IPS-NIHi11 (cell line): ENCODE data around the gene RNGTT.
"Not testable (repeated sequence)": the region's sequence is repeated elsewhere in the genome, so short reads cannot be mapped to it uniquely, and the experiment has no call there.

Experiments
- DNase-seq: peaks from one replicate; pipeline ENCODE4 v3.0.0; 2012; ENCODE audit warnings: mixed read lengths, low spot score

Gene RNGTT

DNA sequence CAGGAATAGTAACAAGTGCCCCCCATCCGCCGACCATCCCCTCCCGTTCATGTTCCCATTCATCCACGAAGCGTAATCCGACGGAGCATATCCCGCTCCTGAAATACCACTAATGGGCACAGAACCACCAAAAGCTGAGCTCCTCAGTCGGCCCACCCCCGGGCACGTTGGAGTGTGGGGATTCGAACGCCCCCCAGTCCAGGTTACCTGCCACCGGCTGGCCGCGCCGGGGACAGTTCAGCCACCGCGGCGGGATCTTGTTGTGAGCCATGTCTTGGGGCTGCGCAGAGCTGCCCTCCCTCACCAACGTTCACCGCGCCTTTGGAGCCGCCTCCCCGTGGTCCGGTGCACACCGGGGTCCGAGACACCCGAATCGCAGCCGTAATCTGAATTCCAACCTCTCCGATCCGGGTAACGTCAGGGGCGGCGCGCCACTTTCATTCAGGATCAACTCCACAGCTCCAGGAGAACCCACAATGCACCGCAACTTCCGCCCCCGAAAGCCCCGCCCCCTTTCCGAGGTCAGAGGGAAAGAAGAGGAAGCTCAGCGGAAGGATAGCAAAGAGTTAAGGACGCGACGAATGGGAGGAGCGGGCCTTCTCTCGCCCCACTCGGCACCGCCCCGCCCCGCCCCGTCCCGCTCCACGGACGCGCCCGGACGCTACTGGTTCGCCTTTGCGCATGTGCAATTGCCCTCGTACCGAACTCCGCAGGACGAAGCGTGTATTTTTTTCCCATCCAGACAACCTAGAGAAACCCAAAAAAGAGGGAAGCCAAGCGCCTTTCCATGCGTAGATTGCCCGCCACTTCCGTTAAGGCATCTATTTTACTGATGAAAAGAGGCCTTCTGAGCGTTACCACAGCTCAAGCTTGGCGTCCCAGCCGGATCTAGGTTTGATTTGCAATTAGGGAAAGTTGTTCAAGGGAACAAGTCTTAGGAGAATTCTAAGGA is at the start of gene RNGTT:
RNGTT (minus strand) TSS at position 480 of the 952 bp plus-strand sequence; CDS start at position 271, 209 bp downstream.
- DNase-seq: peak; percentile 99

GRCh38 chr6:89011436-89011835 is 48.0 kb upstream of the RNGTT start:
- DNase-seq: no peak

GRCh38 chr6:89010825-89011224 is 47.4 kb upstream of the RNGTT start:
- no peak for DNase-seq

DNA sequence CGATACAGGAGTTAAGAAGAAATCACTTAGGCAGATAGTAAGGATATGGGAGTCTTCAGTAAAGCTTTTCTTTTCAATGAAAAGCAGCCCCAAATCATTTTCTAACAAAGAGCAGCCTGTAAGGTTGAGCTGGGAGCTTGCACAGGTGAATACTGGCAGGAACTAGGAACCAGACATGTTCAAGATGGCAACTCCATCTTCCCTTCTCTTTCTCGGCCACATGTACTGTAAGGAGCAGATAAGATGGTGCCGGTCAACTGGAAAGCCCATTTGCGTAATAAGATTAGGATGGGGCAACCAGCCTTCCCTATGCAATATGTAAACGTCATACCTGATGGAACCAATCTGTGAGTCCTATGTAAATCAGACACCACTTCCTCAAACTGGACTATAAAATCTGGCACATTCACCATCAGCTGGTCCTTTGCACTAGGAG is 46.2 kb upstream of the RNGTT start:
- no peak for DNase-seq

DNA sequence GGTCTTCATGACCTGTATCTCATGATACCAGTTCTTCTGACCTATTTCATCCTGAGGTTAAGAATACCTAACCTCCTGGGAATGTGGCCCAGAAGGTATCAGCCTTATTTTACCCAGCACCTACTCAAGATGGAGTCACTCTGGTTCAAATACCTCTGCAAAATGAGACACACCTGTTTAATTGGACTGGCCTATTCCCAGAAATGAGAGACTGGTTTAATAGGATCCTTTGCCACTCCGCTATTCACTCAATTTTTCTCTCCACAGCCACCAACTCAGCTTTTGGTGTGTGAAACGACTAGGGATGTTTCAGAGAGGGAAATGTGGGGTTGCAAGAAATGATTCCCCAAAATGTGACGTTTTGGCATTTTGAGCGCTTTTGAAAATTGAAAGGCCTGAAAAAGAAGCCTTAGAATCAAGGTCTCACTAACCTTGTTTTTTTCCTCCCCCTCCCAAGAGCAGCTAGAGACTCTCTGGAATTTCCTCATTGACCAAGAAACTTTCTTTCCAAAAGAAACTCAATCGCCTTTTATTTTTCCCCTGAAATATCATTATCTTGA is 45.5 kb upstream of the RNGTT start:
- DNase-seq: no peak

DNA sequence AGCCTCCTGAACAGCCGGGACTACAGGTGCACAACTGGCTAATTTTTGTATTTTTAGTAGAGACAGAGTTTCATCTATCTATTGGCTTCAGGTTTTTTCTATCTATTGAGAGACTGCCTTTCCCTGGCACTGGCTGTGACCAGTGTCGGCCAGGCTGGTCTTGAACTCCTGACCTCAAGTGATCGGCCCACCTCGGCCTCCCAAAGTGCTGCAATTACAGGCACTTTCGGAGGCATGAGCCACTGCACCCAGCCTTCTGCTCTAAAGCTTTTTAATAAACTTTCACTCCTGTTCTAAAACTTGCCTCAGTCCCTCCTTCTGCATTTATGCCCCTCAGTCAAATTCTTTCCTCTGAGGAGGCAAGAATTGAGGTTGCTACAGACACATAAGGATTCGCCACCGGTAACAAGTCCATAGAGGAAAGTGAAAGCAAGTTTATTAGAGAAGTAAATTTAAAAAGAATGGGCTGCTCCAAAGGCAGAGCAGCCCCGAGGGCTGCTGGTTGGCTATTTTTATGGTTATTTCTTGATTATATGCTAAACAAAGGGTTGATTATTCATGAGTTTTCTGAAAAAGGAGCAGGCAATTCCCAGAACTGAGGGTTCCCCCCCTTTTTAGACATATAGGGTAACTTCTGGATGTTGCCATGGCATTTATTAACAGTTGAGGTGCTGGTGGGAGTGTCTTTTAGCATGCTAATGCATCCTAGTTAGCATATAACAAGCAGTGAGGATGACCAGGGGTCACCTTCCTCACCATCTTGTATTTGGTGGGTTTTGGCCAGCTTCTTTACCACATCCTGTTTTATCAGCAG is 44.8 kb upstream of the RNGTT start:
- no peak for DNase-seq

GRCh38 chr6:89007209-89008000 is 44.0 kb upstream of the RNGTT start:
- DNase-seq: no peak

GRCh38 chr6:89002523-89002922 is 39.1 kb upstream of the RNGTT start:
- DNase-seq: no peak

- DNase-seq: no peak
These were observed 33.9 kb upstream of the RNGTT start for GRCh38 chr6:88997327-88997726.

DNA sequence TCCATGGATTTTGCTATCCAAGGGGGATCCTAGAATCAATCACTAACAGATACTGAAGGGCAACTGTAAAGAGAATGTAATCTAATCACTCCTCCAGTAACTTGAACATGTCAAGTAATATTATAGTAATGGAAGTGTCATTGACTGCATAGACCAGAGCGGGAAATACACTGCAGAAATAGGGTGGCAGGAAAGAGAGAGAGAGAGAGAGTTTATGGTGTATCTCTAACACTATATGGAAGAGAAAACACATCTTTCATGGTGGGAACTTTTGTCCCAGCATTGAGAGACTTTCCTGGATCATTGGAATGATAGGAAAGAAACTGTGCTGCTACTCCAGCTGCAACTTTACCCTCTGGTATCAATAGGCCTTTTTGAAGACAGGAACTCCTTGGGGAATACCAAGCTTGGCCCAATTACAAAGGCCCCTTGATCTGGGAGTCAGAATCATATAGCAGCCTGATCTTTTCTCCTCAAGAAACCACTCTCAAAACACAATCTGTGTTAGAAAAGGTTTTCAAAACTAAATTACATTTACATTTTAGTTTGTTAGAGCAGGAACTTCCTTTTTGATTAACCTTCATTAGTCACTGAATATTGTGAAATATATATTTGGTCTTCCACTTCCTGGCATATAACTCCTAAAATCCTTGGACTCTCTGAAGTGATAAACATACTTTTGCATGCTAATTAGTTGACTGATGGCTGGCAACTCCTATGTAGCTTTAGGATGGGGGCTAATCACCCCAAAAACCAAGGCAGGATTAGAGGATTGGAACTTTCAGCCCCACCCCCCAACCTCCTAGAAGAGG is 29.5 kb upstream of the RNGTT start:
- no peak for DNase-seq

GRCh38 chr6:88989215-88989614 is 25.8 kb upstream of the RNGTT start:
- peak; percentile 10 for DNase-seq

DNA sequence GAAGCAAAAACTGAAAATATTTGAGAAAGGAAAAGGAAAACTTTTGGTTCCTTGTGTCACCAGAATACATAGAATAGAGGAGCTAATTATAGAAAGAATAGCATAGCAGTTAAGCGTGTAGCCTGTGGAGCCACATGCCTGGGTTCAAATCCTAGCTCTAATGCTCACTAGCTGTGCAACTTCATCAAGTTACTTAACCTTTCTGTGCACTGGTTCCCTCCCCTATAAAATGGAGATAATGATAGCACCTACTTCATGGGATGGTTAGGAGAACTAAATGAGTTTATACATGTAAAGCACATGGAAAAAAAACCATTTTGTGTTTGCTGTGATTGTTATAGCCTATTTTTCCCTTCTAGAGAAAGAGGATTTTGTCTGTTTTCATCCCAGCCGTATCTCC is 24.5 kb upstream of the RNGTT start:
- no peak for DNase-seq

- no peak for DNase-seq
These were observed 22.5 kb upstream of the RNGTT start for GRCh38 chr6:88985901-88986300.

- no peak for DNase-seq
These were observed 21.2 kb upstream of the RNGTT start for GRCh38 chr6:88984606-88985005.

DNA sequence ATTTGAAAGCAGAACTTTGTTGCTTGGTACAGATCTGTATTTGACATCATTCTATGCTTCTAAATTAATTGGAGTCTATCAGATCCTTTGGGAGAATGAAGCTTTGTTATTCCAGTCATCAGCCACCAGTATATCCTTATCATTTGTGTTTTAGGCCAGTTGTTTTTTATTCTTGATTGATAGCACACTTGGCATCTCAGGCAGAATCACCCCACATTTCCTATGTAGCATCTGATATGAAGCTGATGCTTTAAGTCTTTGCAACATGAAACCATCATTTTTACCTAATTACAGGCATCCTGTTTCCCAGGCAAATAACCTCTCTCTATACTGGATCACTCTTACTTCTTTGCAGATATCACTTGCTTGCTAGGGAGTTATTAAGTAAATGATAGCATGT is 20.7 kb upstream of the RNGTT start:
- no peak for DNase-seq

DNA sequence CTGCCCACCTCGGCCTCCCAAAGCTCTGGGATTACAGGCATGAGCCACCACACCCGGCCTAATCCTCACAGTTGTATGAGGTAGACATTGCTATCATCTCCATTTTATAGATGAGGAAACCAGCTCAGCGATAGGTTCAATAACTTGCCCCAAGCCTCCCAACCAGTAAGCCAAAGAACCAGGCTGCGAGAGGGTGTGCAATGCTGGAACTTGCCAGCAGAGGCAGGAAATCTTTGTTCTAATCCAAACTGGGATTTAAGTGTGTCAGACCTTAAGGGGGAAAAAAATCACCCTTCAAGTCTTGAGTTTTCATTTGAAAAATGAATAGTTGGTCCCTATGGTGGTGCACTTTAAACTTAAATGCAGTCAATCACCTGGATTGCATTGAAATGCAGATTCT is 20.1 kb upstream of the RNGTT start:
- DNase-seq: peak; percentile 33

GRCh38 chr6:88983129-88983528 is 19.7 kb upstream of the RNGTT start:
- not testable (repeated sequence) for DNase-seq

DNA sequence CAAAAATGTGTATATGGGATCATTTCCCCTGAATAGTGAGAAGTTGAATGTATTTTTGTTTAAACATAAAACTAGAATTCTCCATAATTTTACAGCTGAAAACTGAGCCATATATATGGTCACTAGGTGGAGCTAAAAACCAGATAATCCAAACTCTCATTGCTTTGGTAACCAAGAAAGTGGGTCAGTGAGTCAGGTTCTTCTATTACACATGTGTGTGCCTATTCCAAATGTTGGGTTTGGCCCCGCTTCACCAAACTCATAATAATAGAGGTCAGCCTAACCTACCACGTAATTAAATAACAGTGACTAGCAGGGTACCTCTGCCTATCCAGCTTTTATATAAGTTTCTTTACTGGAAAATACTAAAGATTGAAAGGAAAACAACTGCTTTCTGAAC is 19.3 kb upstream of the RNGTT start:
- DNase-seq: peak; percentile 58

- no peak for DNase-seq
These were observed 12.0 kb upstream of the RNGTT start for GRCh38 chr6:88975369-88975768.

DNA sequence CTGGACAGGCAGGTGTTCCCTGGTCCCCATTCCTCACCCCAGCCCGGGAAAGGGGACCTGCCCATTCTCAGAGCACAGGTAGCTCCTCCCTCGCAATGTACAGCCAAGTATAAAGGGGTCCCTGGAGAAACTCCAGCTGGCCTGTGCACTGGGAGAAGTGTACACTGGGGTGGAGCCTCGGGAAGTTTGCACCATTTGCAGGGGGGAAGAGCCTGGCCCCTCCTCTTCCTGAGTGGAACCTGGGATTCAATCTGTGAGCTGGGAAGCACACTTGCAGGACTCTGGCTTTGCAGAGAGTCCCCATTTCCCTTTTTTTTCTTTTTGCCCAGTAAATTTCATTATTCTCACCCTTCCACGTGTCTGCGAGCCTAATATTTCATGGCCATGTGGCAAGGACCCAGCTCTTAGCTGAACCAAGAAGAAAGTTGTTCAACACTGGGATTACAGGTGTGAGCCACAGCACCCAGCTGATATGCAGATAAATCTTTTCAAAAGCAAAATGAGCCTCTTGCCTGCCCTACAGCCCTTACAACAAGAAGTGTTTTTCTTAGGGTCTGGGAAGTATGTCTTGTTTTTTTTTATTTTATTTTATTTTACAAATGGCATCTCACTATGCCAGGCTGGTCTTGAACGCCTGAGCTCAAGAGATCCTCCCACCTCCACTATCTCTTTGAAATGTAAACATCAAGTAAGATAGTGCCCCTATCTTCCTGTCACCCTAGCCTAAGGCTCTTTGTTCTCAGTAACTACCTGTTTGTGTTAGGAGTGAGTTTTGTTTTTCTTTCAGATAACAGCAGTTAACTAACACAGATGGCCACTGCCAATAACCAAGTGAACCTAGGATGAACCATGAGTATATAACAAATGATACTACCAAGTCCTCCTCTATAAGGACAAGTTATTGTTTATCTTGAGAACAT is 9.3 kb upstream of the RNGTT start:
- DNase-seq: no peak
